NB4 (cell line): ENCODE measurements around the gene ANKRD55.
"Not testable (repeated sequence)": the region's sequence is repeated elsewhere in the genome, so short reads cannot be mapped to it uniquely, and the experiment has no call there.

Experiments used
- DNase-seq: peaks from one replicate; pipeline ENCODE4 v3.0.0; 2010; ENCODE audit warnings: low read depth
- H3K4me3 ChIP-seq: one replicate; pipeline ENCODE4 v1.5.1; 2011; ENCODE audit warnings: mild to moderate bottlenecking, low read depth, low read length, moderate library complexity
- CTCF ChIP-seq: IDR thresholded peaks from one replicate; pipeline ENCODE4 v1.5.1; 2012; ENCODE audit warnings: low read depth, low read length
- MAX ChIP-seq: IDR thresholded peaks from 2 replicates; pipeline ENCODE4 v1.6.1; 2011; ENCODE audit warnings: low read depth, low read length
- MYC ChIP-seq: IDR thresholded peaks from 2 replicates; pipeline ENCODE4 v1.6.1; 2011; ENCODE audit warnings: low read depth, low read length
- POLR2A ChIP-seq: IDR thresholded peaks from 2 replicates; pipeline ENCODE4 v1.6.1; 2011; ENCODE audit warnings: mild to moderate bottlenecking; ENCODE audit not compliant: insufficient read length; ENCODE audit errors: extremely low read depth

Gene ANKRD55

GRCh38 chr5:56244627-56245026 lies 11.5 kb upstream of the ANKRD55 start:
- no peak for TF ChIP-seq MAX
- TF ChIP-seq MYC, result no peak
- no peak for TF ChIP-seq CTCF
- TF ChIP-seq POLR2A, result no peak
- H3K4me3 ChIP-seq, result no peak overlapping the region
- DNase-seq, result no peak

- not testable (repeated sequence) for DNase-seq, H3K4me3 ChIP-seq
Observed at GRCh38 chr5:56242271-56242670, 9.1 kb upstream of the ANKRD55 start.

GRCh38 chr5:56232538-56232937 lies 592 bp downstream of the ANKRD55 start:
- no peak overlapping the region for H3K4me3 ChIP-seq

GRCh38 chr5:56230576-56230975 lies 2.6 kb downstream of the ANKRD55 start:
- no peak for TF ChIP-seq CTCF
- TF ChIP-seq POLR2A, result no peak
- TF ChIP-seq MYC, result no peak
- TF ChIP-seq MAX, result no peak
- DNase-seq, result no peak
- no peak overlapping the region for H3K4me3 ChIP-seq

More at GRCh38 chr5:56232538-56232937, 592 bp downstream of the ANKRD55 start:
- no peak for DNase-seq
- TF ChIP-seq POLR2A (no peak), CTCF (no peak), MYC (no peak)

- DNase-seq, result no peak
- TF ChIP-seq POLR2A, result no peak
- TF ChIP-seq MYC, result no peak
- no peak for TF ChIP-seq MAX
- no peak for TF ChIP-seq CTCF
- H3K4me3 ChIP-seq, result no peak overlapping the region
Observed at GRCh38 chr5:56229111-56229510, 4.0 kb downstream of the ANKRD55 start.

GRCh38 chr5:56228631-56229030 lies 4.5 kb downstream of the ANKRD55 start:
- no peak overlapping the region for H3K4me3 ChIP-seq
- no peak for DNase-seq
- no peak for TF ChIP-seq MYC
- TF ChIP-seq MAX, result no peak
- TF ChIP-seq CTCF, result no peak
- no peak for TF ChIP-seq POLR2A
